Mesodermal cell (in vitro differentiated cells): ENCODE measurements around the gene RRP8.

Experiments used
- H3K27ac ChIP-seq: 2 replicates; pipeline ENCODE4 v1.7.0; 2013; ENCODE audit warnings: mild to moderate bottlenecking, low read depth, low read length, moderate library complexity; ENCODE audit not compliant: severe bottlenecking
- H3K36me3 ChIP-seq: 2 replicates; pipeline ENCODE4 v1.7.1; 2013; ENCODE audit warnings: mild to moderate bottlenecking, low read length, moderate library complexity; ENCODE audit not compliant: control insufficient read depth, insufficient read depth
- H3K4me1 ChIP-seq: one replicate; pipeline ENCODE4 v1.7.1; 2013; ENCODE audit warnings: mild to moderate bottlenecking, low read length; ENCODE audit not compliant: insufficient read depth, control insufficient read depth, poor library complexity, severe bottlenecking
- H3K4me3 ChIP-seq: 2 replicates; pipeline ENCODE4 v1.7.0; 2013; ENCODE audit warnings: low read length, control low read depth, mild to moderate bottlenecking; ENCODE audit not compliant: insufficient read depth, poor library complexity, severe bottlenecking; ENCODE audit errors: extremely low read depth
- H3K9me3 ChIP-seq: 2 replicates; pipeline ENCODE4 v1.7.1; 2013; ENCODE audit warnings: mild to moderate bottlenecking, low read length, moderate library complexity; ENCODE audit not compliant: control insufficient read depth
- WGBS, 2 experiments: methylation state at CpG; one replicate each; pipeline ENCODE4 v1.1.5; 2013; ENCODE audit warnings: missing lambda C conversion rate in 2 of 2; ENCODE audit not compliant: insufficient coverage in 2 of 2; 5-methylcytosine and 5-hydroxymethylcytosine counted together

The RRP8 gene

GRCh38 chr11:6608011-6608410 is 4.6 kb upstream of the RRP8 start:
- H3K4me3 ChIP-seq, result no peak overlapping the region
- H3K27ac ChIP-seq, result no peak overlapping the region
- WGBS, 2 experiments, result 95 to 99% methylated on average over 7 to 9 of the region's 9 CpGs
- H3K36me3 ChIP-seq, result peaks cover 60% of the 10 kb centered on the region
- peaks cover 49% of the 10 kb centered on the region for H3K4me1 ChIP-seq
- H3K9me3 ChIP-seq, result no peaks in the 10 kb centered on the region

- Histone ChIP-seq H3K36me3 (peaks cover 60% of the 10 kb centered on the region), H3K4me3 (peak overlapping the region; percentile 6), H3K4me1 (peaks cover 46% of the 10 kb centered on the region), H3K27ac (peak overlapping the region; percentile 96), H3K9me3 (no peaks in the 10 kb centered on the region)
These were observed 3.9 kb upstream of the RRP8 start for GRCh38 chr11:6607190-6607795.

- WGBS, 2 experiments, result 23 to 28% methylated on average over 7 to 8 of the region's 11 CpGs
- peak overlapping the region; percentile 20 for H3K4me3 ChIP-seq
- peak overlapping the region; percentile 96 for H3K27ac ChIP-seq
- H3K4me1 ChIP-seq, result peaks cover 50% of the 10 kb centered on the region
- H3K9me3 ChIP-seq, result no peaks in the 10 kb centered on the region
- H3K36me3 ChIP-seq, result peaks cover 66% of the 10 kb centered on the region
These were observed 3.2 kb upstream of the RRP8 start for GRCh38 chr11:6606471-6607189.

- H3K36me3 ChIP-seq, result peaks cover 66% of the 10 kb centered on the region
- peaks cover 40% of the 10 kb centered on the region for H3K4me1 ChIP-seq
- H3K27ac ChIP-seq, result peak overlapping the region; percentile 87
- no peaks in the 10 kb centered on the region for H3K9me3 ChIP-seq
- H3K4me3 ChIP-seq, result peak overlapping the region; percentile 97
- WGBS, 2 experiments, result 59 to 63% methylated on average over 3 of the region's 3 CpGs
These were observed 1.4 kb upstream of the RRP8 start for GRCh38 chr11:6604790-6605189.

GRCh38 chr11:6604081-6604626 is 738 bp upstream of the RRP8 start:
- Histone ChIP-seq H3K9me3 (no peaks in the 10 kb centered on the region), H3K36me3 (peaks cover 66% of the 10 kb centered on the region), H3K4me1 (peaks cover 40% of the 10 kb centered on the region), H3K27ac (peak overlapping the region; percentile 87), H3K4me3 (peak overlapping the region; percentile 97)
- WGBS, 2 experiments, result 0% methylated on average over 12 to 19 of the region's 20 CpGs

- Histone ChIP-seq H3K27ac (no peak overlapping the region), H3K4me1 (peaks cover 22% of the 10 kb centered on the region), H3K36me3 (peaks cover 62% of the 10 kb centered on the region), H3K4me3 (peak overlapping the region; percentile 97), H3K9me3 (no peaks in the 10 kb centered on the region)
- WGBS, 2 experiments, result 86 to 88% methylated on average over 5 of the region's 7 CpGs
These were observed 1.1 kb downstream of the RRP8 start for GRCh38 chr11:6602096-6602940.

GRCh38 chr11:6601041-6601461 is 2.4 kb downstream of the RRP8 start:
- H3K36me3 ChIP-seq, result peaks cover 70% of the 10 kb centered on the region
- 96 to 97% methylated on average over 10 to 13 of the region's 13 CpGs for WGBS, 2 experiments

GRCh38 chr11:6599881-6600390 is 3.5 kb downstream of the RRP8 start:
- WGBS, 2 experiments, result 100% methylated on average over 1 to 2 of the region's 2 CpGs
- Histone ChIP-seq H3K36me3 (peaks cover 65% of the 10 kb centered on the region), H3K4me3 (no peak overlapping the region), H3K9me3 (no peaks in the 10 kb centered on the region), H3K4me1 (peaks cover 6% of the 10 kb centered on the region), H3K27ac (no peak overlapping the region)

More at GRCh38 chr11:6601041-6601461, 2.4 kb downstream of the RRP8 start:
- Histone ChIP-seq H3K27ac (no peak overlapping the region), H3K9me3 (no peaks in the 10 kb centered on the region), H3K4me1 (peaks cover 13% of the 10 kb centered on the region), H3K4me3 (no peak overlapping the region)

GRCh38 chr11:6599449-6599848 is 4.0 kb downstream of the RRP8 start:
- no peaks in the 10 kb centered on the region for H3K9me3 ChIP-seq
- 92 to 100% methylated on average over 1 of the region's 1 CpG for WGBS, 2 experiments
- peaks cover 6% of the 10 kb centered on the region for H3K4me1 ChIP-seq
- peaks cover 67% of the 10 kb centered on the region for H3K36me3 ChIP-seq
- no peak overlapping the region for H3K4me3 ChIP-seq
- no peak overlapping the region for H3K27ac ChIP-seq

- Histone ChIP-seq H3K9me3 (no peaks in the 10 kb centered on the region), H3K27ac (no peak overlapping the region), H3K36me3 (peaks cover 76% of the 10 kb centered on the region), H3K4me3 (no peak overlapping the region), H3K4me1 (peaks cover 6% of the 10 kb centered on the region)
- WGBS, 2 experiments, result 90 to 100% methylated on average over 2 to 3 of the region's 3 CpGs
These were observed 4.9 kb downstream of the RRP8 start for GRCh38 chr11:6598555-6598954.
